RWPE2 (cell line): ENCODE results near the gene JAK2.

Experiments
- ATAC-seq: fragments of 200-7000 bp; cut with Tn5 transposase; 3 replicates; pipeline ENCODE4 v1.9.1; 2021; ENCODE audit warnings: low read depth
- DNase-seq: peaks from one replicate; pipeline ENCODE4 v3.0.0-alpha.2; 2020; ENCODE audit warnings: low spot score
- H3K27ac ChIP-seq: fragments of 450-650 bp; 2 replicates; pipeline ENCODE4 v1.5.1; 2017; ENCODE audit warnings: mild to moderate bottlenecking; ENCODE audit not compliant: poor library complexity, severe bottlenecking
- H3K27me3 ChIP-seq: fragments of 250-450 bp; sonication (Bioruptor Pico); 2 replicates; pipeline ENCODE4 v1.5.1; 2021; ENCODE audit warnings: mild to moderate bottlenecking, moderate library complexity; ENCODE audit not compliant: insufficient read depth, poor library complexity, severe bottlenecking
- H3K36me3 ChIP-seq: fragments of 250-450 bp; sonication (Bioruptor Pico); 2 replicates; pipeline ENCODE4 v1.5.1; 2020; ENCODE audit warnings: low read depth, mild to moderate bottlenecking, moderate library complexity
- H3K4me1 ChIP-seq: fragments of 250-450 bp; sonication (Bioruptor Pico); 2 replicates; pipeline ENCODE4 v1.5.1; 2021; ENCODE audit warnings: mild to moderate bottlenecking, moderate library complexity; ENCODE audit not compliant: insufficient read depth, poor library complexity, severe bottlenecking
- H3K4me3 ChIP-seq: fragments of 250-450 bp; sonication (Bioruptor Pico); 2 replicates; pipeline ENCODE4 v1.5.1; 2021; ENCODE audit warnings: mild to moderate bottlenecking, moderate library complexity; ENCODE audit not compliant: severe bottlenecking
- H3K9me3 ChIP-seq: fragments of 250-450 bp; sonication (Bioruptor Pico); 2 replicates; pipeline ENCODE4 v1.5.1; 2021; ENCODE audit warnings: mild to moderate bottlenecking, moderate library complexity; ENCODE audit not compliant: severe bottlenecking
- TF ChIP-seq, protein P1 (sequence below): fragments of 450-650 bp; IDR thresholded peaks from one replicate; pipeline ENCODE4 v1.5.1; 2017; ENCODE audit warnings: mild to moderate bottlenecking, moderate library complexity; ENCODE audit not compliant: poor library complexity, severe bottlenecking

Gene JAK2

DNA sequence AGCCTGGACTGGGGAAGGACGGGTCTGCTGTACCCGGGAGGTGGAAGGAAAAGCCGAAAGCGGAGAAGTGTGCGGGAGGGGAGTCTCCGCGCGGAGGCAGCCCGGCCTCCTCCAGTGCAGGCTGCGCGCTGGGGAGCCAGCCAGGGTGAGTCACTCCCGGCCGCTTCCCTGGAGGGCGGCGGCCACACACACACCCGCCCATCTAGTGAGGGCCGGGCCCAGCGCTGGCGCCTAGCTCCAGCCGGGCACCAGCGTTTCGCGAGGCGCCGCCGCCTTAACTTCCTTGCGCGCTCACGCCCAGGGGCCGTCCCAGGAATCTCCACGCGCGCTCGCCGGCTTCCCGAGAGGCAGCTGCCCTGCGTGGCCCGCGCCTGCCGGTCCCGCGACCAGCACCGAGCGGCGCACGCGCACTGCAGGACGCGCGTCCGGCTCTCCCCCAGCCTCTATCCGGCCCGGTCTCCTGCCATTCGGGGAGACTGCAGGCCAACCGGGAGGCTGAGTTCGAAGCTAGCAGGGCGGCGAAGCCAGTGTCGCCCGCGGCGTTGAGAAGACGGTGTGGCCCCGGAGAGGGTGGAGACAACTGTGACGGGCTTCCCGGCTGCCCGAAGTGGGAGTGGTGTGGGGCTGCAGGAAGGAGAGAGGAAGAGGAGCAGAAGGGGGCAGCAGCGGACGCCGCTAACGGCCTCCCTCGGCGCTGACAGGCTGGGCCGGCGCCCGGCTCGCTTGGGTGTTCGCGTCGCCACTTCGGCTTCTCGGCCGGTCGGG lies at the start of gene JAK2:
Gene JAK2, plus strand, starts transcription at position 652 of the 765 bp plus-strand sequence. CDS start 36,716 bp downstream, outside the sequence.
- H3K27me3 ChIP-seq = no peaks in the 10 kb centered on the region
- ATAC-seq (peak; percentile 90), DNase-seq (peak; percentile 92)
- H3K4me1 ChIP-seq = peaks cover 11% of the 10 kb centered on the region
- H3K4me3 ChIP-seq = peak within 1 kb of the TSS; percentile 51
- H3K27ac ChIP-seq = peak within 1 kb of the TSS; percentile 73
- TF ChIP-seq, protein P1, sequence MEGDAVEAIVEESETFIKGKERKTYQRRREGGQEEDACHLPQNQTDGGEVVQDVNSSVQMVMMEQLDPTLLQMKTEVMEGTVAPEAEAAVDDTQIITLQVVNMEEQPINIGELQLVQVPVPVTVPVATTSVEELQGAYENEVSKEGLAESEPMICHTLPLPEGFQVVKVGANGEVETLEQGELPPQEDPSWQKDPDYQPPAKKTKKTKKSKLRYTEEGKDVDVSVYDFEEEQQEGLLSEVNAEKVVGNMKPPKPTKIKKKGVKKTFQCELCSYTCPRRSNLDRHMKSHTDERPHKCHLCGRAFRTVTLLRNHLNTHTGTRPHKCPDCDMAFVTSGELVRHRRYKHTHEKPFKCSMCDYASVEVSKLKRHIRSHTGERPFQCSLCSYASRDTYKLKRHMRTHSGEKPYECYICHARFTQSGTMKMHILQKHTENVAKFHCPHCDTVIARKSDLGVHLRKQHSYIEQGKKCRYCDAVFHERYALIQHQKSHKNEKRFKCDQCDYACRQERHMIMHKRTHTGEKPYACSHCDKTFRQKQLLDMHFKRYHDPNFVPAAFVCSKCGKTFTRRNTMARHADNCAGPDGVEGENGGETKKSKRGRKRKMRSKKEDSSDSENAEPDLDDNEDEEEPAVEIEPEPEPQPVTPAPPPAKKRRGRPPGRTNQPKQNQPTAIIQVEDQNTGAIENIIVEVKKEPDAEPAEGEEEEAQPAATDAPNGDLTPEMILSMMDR = peak; percentile 66
- no peaks in the 10 kb centered on the region for H3K9me3 ChIP-seq
- no peaks in the 10 kb centered on the region for H3K36me3 ChIP-seq

DNA sequence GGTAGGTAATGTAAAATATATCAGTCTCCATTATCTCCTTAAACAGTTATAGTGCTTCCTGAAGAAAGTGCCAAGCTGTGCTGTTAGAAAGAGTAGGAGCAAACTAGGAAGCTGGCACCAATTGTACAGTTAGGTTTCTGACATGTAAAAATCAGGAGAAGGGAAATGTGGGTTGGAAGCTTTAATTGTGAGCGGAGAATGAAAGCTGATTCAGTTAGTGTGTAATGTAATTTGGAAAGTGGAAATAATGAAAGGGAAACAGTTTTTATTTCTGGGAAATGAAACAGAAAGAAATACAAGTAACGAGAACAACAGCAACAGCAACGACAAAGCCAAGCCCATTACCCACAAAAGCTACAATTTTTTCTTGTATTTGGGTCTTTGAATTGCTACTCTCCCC lies 48.8 kb upstream of the JAK2 start:
- peaks cover 5% of the 10 kb centered on the region for H3K4me1 ChIP-seq
- ATAC-seq = no peak
- TF ChIP-seq, protein P1 = no peak
- no peak overlapping the region for H3K27ac ChIP-seq
- no peaks in the 10 kb centered on the region for H3K9me3 ChIP-seq
- no peak overlapping the region for H3K4me3 ChIP-seq
- H3K36me3 ChIP-seq = no peaks in the 10 kb centered on the region
- no peak for DNase-seq
- H3K27me3 ChIP-seq = no peaks in the 10 kb centered on the region

DNA sequence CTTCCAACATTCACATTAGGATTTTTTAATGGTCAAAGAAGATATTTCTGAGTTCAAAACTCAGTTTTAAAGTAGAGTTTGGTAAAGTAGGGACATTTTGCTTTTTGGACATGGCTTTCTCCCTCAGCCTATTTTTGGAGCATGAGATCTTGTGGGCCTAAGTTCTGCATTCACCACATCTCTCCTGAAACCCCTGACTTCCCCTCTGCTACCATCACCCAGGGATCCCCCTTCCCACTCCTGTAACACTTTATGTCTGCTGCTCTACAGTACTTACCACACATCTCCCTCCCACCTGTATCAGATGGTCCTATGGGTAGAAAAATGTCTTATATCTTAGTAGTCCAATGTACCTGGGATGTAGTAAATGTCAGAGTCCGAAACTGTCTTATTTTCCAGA lies 48.2 kb upstream of the JAK2 start:
- Histone ChIP-seq H3K27me3 (no peaks in the 10 kb centered on the region), H3K9me3 (no peaks in the 10 kb centered on the region), H3K4me1 (peaks cover 5% of the 10 kb centered on the region), H3K36me3 (no peaks in the 10 kb centered on the region), H3K4me3 (no peak overlapping the region), H3K27ac (no peak overlapping the region)
- ATAC-seq (no peak), DNase-seq (no peak)
- TF ChIP-seq, protein P1 = no peak

DNA sequence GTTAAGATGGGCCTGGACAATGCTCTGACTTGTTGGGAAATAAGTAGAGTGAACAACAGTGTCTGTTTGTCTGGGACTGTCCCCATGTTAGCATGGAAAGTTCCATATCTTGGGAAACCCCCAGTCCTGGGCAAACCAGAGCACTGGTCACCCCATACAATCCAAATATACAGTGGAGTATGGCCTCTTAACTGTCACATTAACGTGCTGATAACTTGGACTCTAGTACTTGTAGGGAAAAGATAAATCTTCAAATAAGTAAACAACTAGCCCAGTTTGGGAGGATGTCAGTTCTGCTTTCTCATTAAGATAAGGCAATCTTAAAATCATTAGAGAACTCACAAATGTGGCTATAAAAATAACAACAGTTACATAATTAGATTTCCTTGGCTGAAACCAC lies 47.6 kb upstream of the JAK2 start:
- H3K36me3 ChIP-seq = no peaks in the 10 kb centered on the region
- H3K9me3 ChIP-seq = no peaks in the 10 kb centered on the region
- no peak overlapping the region for H3K27ac ChIP-seq
- no peaks in the 10 kb centered on the region for H3K27me3 ChIP-seq
- DNase-seq = no peak
- ATAC-seq = no peak
- TF ChIP-seq, protein P1 = no peak
- no peak overlapping the region for H3K4me3 ChIP-seq
- H3K4me1 ChIP-seq = peaks cover 5% of the 10 kb centered on the region

DNA sequence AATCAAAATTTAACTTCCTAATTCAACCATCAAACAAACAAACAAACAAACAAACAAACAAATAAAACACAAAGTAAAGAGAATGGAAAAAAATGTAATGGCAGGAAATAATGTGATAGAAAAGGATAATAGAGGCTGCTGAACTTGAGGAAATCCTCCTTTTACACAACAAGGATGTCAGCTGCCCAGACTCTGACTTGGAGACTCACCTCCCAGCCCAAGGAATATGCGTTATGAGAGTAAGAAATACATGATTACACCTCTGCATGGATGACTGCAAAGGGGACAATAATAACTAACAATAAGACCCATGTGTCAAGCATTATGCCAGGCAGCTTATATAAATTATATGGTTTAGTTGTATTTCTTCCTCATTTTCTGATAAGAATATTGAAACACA lies 46.6 kb upstream of the JAK2 start:
- Histone ChIP-seq H3K9me3 (no peaks in the 10 kb centered on the region), H3K27me3 (no peaks in the 10 kb centered on the region), H3K36me3 (no peaks in the 10 kb centered on the region), H3K4me3 (no peak overlapping the region), H3K4me1 (peaks cover under 1% of the 10 kb centered on the region), H3K27ac (no peak overlapping the region)
- DNase-seq (no peak), ATAC-seq (no peak)
- TF ChIP-seq, protein P1 = no peak
